ENCODE measurements around the gene OMP.
"Not testable (repeated sequence)": the region's sequence is repeated elsewhere in the genome, so short reads cannot be mapped to it uniquely, and the experiment has no call there.

Gene OMP

DNA sequence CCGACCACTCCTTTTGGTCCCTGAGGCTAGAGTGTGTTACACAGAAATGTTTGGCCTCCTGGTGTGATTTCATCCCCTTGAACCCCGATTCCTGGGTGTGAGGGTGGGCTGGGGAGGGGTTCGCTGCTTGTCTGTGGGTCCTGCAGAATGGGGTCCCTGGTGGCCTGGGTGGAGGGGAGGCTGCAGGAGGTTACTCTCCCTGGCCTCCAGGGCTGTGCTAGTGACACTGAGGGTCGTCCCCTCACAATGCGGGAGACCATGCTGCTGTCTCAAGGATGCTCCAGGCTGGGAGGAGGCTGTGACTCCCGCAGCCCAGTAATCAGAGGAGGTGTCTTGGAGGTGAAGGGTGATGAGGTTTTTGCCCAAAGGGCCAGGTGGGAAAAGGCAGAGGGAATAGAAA lies 17.0 kb upstream of the OMP start:
- H3K4me3 ChIP-seq (ENCODE audit: low read depth, low read length): no peak overlapping the region

- no peak overlapping the region for H3K4me3 ChIP-seq (ENCODE audit: low read depth, low read length)
These were observed 15.8 kb upstream of the OMP start for GRCh38 chr11:77086521-77087472.

DNA sequence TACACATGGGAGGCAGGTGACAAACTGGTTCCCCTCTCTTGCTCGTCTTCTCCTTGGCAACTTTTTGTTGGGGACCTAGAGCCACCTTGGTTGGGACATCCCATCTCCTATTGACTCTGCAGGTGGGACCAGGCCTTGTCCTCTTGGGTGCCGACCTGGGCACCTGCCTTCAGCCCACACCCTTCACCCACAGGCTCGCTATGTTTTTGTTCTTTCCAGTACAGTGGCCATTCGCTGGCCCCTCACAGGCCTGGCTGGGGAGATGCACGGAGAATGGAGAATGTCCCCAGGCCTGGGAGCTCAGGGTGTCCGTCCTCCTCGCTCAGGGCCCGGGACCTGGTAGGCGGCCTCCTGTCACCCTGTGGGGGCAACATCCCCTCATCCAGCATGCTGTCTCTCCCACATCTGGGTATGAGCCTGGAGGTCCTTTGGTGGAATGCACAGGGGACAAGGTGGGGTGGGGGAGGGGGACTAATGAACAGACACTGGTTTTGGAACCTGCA lies 14.9 kb upstream of the OMP start:
- H3K4me3 ChIP-seq (ENCODE audit: low read depth, low read length): no peak overlapping the region

- H3K4me3 ChIP-seq (ENCODE audit: low read depth, low read length): no peak overlapping the region
These were observed 14.2 kb upstream of the OMP start for GRCh38 chr11:77088236-77089003.

DNA sequence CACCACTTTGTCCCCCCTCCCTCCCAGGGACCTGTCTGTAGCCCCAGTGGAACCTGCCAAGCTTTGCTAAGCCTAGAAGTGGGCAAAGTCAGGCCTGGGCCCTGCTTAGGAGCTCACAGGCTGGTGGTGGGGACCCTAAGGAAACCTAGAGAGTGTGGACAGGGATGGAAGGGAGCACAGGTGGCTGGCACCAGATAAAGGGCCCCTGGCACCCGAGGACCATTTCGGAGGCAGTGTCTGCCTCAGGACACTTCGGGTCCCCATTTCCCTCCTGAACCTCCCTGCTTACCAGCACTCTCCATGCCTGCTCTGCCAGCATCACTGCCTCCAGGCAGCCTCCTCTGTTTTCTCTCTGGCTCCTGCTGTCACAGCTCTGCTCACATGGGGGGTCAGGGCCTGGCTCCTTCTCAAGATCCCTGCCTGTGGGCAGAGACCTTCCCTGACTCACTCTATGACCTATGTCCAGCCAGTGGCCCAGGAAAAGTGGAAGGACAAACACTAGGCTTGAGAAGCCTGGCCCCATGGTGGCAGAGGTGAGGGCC lies 13.6 kb upstream of the OMP start:
- no peak overlapping the region for H3K4me3 ChIP-seq (ENCODE audit: low read depth, low read length)

GRCh38 chr11:77090046-77090372 lies 12.6 kb upstream of the OMP start:
- no peak overlapping the region for H3K4me3 ChIP-seq (ENCODE audit: low read depth, low read length)

- H3K4me3 ChIP-seq (ENCODE audit: low read depth, low read length): no peak overlapping the region
These were observed 12.1 kb upstream of the OMP start for GRCh38 chr11:77090373-77091111.

DNA sequence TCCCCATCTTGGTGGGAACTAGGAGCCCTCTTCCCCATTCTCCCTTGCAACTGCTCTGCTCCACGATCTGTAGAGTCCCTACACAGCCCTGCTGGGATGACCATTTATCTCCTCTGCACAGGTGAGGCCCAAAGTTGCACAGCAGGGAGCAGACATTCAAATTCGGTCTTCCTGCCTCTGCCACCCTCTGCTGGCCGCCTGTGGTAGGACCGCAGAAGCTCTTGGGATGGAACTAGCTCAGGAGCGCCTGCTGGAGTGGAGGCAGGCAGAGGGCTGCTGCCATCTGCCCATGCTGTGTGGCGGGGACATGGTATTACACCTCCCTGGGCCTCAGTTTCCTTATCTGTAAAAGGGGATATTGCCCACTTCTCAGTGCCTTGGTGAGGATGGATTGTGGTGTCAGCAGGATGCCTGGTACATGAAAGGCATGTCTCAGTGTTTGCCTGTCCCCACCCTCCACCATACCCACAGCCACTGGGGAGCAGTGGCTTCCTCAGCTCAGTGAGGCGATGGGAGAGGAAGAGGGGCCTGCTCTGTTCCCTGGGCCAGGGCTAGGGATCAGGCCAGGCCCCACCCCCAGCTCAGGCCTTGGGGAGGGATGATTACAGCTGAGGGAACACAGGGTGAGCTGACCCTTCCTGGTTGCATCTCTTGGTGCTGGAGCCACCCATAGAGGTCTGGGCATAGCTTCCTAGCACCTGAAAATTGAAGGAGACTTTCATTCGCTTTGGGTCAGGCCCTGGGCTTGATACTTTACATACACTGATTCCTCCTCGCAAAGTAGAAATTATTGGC lies 11.3 kb upstream of the OMP start:
- no peak overlapping the region for H3K4me3 ChIP-seq (ENCODE audit: low read depth, low read length)

GRCh38 chr11:77092382-77092781 lies 10.3 kb upstream of the OMP start:
- H3K4me3 ChIP-seq (ENCODE audit: low read depth, low read length): no peak overlapping the region

DNA sequence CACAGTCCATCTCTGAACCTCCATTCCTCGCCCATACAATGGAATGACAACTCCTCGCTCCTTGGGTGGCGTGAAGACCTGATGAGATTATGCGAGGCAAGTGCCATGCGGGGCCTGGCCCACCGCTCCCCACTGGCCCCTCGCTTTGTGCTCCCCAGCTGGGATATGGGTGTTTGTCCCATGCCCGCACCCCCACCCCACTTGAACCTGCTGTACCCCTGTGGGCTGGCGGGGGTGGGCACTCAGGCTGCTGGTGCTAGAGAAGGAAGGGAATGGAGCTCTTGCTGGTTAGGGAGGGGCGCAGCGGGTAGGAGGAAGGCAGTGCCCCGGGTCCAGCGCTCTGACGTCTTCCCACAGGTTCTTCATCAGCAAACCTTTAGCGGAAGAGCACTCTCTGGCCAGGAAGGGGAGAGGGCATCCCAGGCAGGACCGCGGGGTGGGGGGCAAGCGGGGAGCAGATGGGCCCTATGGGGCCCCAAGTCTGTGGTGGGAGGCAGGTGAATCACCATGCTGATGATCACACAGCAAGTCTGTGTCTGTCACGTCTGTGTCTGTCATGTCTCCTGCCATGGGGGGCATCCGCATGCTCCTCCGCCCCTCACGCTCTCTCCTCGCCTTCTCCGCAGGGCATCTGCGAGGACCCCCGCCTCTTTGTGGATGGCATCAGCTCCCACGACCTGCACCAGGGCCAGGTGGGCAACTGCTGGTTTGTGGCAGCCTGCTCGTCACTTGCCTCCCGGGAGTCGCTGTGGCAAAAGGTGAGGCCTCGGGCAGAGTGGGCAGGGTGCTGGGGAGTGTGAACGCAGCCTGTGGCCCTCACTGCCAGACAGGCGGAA lies 9.4 kb upstream of the OMP start:
- no peak overlapping the region for H3K4me3 ChIP-seq (ENCODE audit: low read depth, low read length)

DNA sequence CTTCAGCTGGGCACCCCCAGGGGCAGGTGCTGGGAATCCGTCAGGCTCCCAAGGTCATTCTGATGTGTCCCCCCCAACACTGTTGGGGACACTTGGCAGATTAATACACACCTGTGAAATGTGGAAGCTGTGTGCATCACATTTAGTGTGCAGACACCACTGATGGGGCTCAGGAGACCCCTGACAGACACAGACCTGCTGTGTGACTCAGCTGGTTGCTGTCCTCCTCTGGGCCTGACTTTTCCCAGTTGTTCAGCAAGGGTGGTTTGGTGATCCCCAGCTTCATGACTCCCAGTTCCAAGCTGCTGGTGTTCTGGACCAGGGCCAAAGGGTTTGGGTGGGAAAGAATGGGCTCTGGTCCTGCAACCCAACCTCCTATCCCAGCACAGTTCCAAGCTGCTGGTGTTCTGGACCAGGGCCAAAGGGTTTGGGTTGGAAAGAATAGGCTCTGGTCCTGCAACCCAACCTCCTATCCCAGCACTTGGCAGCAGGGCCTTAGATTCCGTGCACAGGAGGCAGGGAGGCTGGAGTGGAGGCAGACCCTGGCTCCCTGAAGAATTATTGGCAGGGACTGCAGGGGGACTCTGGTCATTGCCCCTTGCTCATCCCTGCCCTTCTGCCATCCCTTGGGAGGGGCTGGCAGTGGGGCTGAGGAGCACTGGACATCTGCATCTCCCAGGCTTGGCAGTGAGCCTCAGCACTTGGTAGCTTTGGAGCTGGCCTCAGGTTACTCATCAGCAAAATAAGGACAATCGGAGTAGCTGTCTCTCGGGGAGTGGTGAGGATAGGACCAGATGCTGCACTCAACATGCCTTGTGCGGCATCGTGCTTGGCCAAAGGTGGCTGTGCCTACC lies 8.4 kb upstream of the OMP start:
- H3K4me3 ChIP-seq (ENCODE audit: low read depth, low read length): no peak overlapping the region

- no peak overlapping the region for H3K4me3 ChIP-seq (ENCODE audit: low read depth, low read length)
These were observed 7.7 kb upstream of the OMP start for GRCh38 chr11:77094841-77095365.

DNA sequence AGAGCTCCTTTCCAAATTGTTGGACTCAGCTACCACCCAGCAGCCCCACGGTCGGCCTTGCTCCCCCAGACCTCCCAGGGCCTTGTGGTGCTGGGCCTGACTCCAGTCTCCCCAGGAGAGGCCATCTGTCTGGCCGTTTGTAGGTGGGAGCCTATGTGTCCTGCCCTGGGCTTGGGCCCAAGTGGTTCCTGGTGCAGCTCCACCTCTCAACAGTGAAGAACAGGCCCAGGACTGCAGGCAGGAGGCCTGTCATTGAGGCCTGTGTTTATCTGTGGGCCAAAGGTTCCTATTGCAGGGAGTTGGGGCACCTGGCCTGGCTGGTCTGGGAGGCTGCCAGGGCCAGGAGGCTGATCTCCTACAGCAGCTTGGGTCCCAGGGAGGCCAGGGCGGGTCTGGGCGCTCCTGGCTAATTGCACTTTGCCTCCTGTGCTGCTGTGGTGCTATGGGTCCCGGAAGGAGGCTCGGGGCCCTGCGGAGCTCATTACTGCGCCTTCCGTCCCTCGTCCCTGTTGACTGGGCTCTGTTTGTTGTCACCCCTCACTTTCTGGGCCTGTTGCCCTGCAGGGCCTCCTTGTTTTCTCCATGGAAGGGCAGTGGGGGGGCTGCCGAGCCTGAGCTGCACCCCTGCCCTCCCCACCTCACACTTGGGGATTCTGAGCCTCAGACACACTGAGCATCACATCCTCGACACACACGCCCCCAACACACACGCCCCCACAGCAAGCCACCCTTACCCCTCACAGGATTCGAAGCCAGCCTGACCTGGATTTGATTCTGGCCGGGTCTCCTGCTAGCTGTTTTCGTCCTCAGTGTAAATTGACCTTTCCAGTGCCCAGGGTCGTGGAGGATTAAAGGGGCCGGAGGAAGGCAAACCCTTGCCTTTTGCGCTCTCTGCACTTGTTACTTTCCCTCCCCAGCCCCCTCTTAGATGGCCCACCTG lies 6.8 kb upstream of the OMP start:
- H3K4me3 ChIP-seq (ENCODE audit: low read depth, low read length): no peak overlapping the region

GRCh38 chr11:77096591-77097019 lies 6.0 kb upstream of the OMP start:
- no peak overlapping the region for H3K4me3 ChIP-seq (ENCODE audit: low read depth, low read length)

DNA sequence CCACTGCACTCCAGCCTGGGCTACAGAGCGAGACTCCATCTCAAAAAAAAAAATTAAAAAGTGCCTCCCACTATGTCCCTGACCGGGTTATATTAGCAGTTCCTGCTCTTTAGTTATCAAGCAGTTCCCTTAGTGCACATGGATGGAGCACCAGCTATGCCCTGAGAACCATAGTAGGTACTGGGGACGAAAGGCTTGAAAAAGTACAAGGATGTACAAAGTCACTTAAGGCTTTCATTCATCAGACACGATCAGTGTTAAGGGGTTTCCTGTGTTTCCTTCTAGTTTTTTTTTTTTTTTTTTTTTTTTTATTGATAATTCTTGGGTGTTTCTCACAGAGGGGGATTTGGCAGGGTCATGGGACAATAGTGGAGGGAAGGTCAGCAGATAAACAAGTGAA lies 5.5 kb upstream of the OMP start:
- H3K4me3 ChIP-seq (ENCODE audit: low read depth, low read length): not testable (repeated sequence)

GRCh38 chr11:77100166-77101042 lies 2.2 kb upstream of the OMP start:
- H3K4me3 ChIP-seq (ENCODE audit: low read depth, low read length): no peak overlapping the region
